Hypothalamus (tissue), 51 donors: ENCODE measurements around the gene ZNF469.

Source experiments
- DNase-seq, 51 donors: peaks; one replicate each; lab custom pipeline; 2025; lab: John Stamatoyannopoulos, UW

Gene ZNF469

DNA sequence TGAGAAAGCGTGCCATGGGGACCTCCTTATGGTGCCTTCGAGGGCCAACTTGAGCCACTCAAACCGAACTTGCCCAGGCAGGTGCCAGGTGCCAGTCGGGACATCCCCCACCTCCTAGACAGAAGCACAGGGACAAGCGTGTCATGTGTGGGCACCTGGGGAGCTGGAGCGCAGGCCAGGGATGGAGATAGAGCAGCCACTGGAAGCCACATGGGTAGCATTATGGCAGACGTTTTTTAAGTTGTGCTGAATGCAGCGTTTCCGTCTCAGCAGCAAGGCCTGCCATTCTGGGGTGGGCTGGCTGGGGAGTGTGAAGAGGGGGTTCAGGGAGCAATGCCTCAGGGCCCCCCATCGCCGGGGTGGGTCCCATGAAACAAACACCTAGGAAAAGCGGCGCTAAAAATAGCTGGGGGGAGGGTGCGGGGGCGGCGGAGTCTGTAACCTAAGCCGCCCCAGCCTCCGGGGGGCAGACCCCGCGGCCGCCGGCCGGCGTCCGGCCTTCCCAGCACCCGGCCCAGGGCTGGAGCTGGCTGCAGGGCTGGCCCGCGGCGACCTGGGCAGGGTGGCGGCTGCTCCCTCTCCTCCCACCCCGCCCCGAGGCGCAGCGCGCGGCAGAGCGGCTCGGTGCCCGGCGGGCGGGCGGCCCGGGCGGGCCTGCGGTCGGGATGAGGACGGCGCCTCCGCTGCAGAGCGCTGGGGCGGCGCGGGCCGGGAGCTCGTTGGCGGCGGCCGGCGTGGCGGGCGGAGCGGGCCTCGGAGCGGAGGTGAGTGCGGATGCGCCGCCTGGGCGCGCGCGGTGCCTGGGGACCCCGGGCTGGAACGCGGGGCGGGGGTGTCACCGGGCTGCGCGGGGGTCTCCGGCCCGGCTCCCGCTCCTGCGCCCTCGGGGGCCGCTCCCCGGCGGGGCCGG is at the start of gene ZNF469:
Gene ZNF469 (plus strand): TSS at position 469 of the 910 bp plus-strand sequence. CDS start 44,512 bp downstream, outside the sequence.
- DNase-seq = peak in 1 of 51 donors; percentile 25

GRCh38 chr16:88333848-88334777 is 48.6 kb upstream of the ZNF469 start:
- no peak for DNase-seq

DNA sequence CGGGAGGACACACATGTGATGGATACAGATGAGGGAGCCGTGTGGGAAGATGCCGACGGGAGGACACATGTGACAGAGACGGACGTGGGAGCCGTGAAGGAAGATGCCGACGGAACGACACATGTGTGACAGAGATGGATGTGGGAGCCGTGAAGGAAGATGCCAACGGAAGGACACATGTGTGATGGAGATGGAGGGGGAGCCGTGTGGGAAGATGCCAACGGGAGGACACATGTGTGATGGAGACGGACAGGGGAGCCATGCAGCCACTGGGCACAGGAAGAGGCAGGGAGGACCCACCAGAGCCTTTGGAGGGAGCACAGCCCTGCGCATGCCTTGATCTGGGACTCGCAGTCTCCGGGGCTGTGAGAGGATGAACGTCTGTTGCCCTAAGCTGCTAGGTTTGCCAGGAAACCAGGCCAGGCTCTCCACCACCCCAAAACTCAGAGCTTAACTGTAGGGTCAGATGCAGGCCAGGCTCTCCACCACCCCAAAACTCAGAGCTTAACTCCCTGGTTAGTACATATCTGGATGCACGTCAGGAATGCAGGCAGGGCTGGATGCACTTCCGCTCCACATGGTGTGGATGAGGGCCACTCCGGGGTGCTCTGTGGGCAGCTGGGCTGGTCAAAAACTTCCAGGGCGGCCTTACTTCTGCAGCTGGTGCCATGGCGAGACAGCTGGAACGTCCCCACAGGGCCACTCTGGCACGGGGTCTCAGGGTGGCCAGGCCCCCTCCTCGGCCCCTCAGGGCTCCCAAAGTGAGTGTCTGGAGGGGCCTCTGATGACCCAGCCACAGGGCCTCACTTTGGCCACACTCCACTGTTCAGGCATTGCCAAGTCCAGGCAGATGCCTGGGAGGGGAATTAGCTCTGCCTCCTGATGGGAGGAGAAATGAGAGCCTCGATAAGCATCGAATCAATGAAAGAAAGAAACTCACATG is 47.7 kb upstream of the ZNF469 start:
- no peak for DNase-seq

DNA sequence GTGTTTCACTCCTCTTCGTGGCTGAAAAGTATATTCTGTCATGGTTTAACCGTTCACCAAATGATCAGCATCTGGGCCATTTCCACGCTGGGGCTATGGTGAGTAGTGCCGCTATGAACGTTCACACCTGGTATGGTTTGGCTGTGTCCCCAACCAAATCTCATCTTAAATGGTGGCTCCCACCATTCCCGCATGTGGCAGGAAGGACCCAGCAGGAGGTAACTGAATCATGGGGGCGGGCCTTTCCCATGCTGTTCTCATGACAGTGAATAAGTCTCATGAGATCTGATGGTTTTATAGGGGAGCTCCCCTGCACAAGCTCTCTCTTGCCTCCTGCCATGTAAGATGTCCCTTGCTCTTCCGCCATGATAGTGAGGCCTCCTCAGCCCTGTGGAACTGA is 45.7 kb upstream of the ZNF469 start:
- no peak for DNase-seq

GRCh38 chr16:88337538-88337937 is 45.2 kb upstream of the ZNF469 start:
- DNase-seq = no peak

DNA sequence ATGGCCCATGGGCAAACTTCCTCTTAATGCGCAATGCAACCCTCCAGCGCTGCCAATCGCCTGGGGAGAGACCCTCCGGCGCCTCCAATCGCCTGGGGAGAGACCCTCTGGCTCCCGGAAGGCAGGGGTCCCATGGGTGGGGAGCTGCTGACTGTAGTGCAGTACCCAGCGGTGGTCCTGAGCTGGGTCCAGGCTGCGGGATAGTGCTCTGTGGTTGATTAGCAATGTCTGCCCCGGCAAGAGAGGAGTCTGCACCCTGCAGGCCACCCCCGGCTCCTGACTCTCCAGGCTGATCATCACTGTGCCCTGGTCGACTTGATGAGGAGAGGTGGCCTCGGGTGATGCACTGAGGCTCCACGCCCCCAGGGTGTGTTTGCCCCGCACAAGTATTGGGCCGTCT is 44.6 kb upstream of the ZNF469 start:
- no peak for DNase-seq

- no peak for DNase-seq
These were observed 43.9 kb upstream of the ZNF469 start for GRCh38 chr16:88338896-88339295.

- no peak for DNase-seq
These were observed 42.6 kb upstream of the ZNF469 start for GRCh38 chr16:88339930-88340754.

GRCh38 chr16:88340755-88341150 is 42.0 kb upstream of the ZNF469 start:
- no peak for DNase-seq

DNA sequence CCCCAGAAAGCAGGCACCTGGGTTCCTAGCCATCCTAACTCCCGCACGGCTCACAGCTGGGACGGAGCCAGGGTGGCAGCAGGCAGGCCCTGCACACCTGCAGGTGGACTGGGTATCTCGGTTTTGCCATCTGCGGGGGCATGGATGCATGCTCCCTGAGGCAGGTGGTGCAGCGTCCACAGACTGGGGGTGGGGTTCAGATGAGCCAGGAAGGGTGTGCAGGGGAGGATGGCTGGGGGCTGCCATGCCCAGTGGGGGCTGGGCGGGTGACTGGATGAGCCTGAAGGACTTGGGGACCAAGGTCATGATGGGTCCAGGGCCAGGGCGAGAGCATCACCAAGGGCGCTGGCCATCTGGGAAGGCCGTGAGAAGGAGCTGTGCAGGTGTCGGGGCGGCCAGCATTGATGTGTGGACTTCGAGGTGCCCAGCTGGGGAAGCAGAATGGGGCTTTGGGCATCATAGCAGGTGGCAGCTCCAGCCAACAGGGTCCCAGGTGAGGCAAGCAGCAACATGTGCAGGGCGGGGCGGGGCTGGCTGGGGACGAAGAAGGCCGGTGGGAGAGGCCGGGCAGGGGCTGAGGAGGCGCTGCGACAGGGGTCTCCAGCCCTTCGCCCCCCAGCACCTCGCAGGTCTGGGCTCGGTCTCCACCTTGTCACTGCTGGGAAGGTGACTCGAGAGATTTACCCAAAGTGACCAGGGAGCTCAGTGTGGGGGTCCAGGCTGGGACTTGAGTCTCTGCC is 41.0 kb upstream of the ZNF469 start:
- DNase-seq = no peak

GRCh38 chr16:88342491-88342890 is 40.3 kb upstream of the ZNF469 start:
- no peak for DNase-seq

DNA sequence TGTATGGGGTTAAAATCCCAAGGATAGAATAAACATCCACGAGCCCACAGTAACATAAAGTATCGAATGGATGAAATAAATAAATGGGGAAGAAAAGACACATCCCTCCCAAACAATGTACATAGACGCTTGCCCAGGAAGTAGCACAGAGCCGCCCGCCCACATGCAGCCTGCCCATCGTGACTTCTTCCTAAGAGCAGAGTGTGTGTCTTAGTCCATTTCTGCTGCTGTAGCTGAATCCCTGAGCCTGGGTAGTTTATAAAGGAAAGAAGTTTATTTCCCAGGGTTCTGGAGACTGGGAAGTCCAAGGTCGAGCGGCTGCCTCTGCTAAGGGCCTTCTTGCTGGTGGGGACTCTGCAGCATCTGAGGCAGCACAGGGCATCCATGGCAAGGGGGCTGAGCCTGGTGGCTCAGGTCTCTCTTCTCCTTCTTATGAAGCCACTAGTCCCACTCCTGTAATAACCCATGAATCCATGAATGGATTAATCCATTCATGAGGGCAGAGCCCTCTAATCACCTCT is 39.4 kb upstream of the ZNF469 start:
- DNase-seq = no peak

DNA sequence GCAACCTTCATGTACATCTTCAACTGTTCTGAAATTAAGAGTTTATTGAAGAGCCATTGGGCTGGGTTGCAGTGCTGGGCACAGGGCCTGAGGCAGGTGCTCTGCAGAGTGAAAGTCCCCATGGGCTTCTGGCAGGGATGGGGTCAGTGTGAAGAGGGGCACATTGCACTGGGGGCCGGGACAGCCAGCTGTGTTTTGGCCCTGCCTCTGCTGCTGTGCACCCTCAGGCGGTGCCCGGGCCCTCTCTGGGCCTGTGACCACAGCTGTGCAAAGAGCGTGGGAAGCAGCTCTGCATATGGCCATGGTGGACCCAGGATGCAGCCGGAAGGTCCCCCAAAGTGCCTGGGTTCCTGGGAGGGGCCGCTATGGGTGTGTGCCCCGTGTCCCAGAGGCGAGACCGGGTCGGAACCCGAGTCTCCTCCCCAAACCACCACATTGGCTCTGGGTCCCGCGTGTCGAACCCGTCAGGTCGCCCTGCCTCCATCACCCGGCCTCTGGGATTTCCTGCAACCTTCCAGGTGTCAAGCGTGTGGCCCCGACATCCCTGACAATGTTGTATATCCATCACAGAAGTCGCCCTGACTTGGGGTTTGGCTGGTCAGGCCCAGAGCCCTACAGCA is 38.2 kb upstream of the ZNF469 start:
- DNase-seq = no peak

- no peak for DNase-seq
These were observed 37.6 kb upstream of the ZNF469 start for GRCh38 chr16:88345031-88345720.

- DNase-seq = no peak
These were observed 36.8 kb upstream of the ZNF469 start for GRCh38 chr16:88345721-88346560.
